Peyer's patch (tissue), 4 donors: Measurements from ENCODE around the gene CREM. TPM values are rescaled to one million over a fixed set of nuclear protein-coding genes. Genes with fewer than 3 reads are reported as not detected.

Experiments
- DNase-seq, 3 donors: peaks; one replicate each; pipeline ENCODE4 v3.0.0-alpha.2; 2017 to 2019
- H3K27ac ChIP-seq, 4 donors: fragments of 200-600 bp; sonication (generic); one replicate each; pipeline ENCODE4 v1.5.1; 2016 to 2019
- H3K27me3 ChIP-seq, 2 donors: fragments of 200-600 bp; sonication (generic); one replicate each; pipeline ENCODE4 v1.5.1; 2019
- H3K36me3 ChIP-seq, 3 donors: fragments of 200-600 bp; sonication (generic); one replicate each; pipeline ENCODE4 v1.5.1; 2016 to 2019
- H3K4me1 ChIP-seq, 4 donors: fragments of 200-600 bp; sonication (generic); one replicate each; pipeline ENCODE4 v1.5.1; 2016 to 2019
- H3K4me3 ChIP-seq, 4 donors: fragments of 200-600 bp; sonication (generic); 1 replicate in 3 of 4; 2 replicates in 1 of 4; pipeline ENCODE4 v1.5.1; 2016 to 2019; ENCODE audit warnings: mild to moderate bottlenecking in 1 of 4
- H3K9me3 ChIP-seq, 4 donors: fragments of 200-600 bp; sonication (generic); one replicate each; pipeline ENCODE4 v1.5.1; 2016 to 2019; ENCODE audit warnings: mild to moderate bottlenecking in 1 of 4
- CTCF ChIP-seq, 6 experiments: fragments of 450-650 bp in 4 of 6; fragments of 200-600 bp in 2 of 6; sonication (generic) in 1 of 6; IDR thresholded peaks; one replicate each; pipeline ENCODE4 v1.5.1; 2017 to 2019; ENCODE audit warnings: antibody characterized with exemption in 6 of 6, mild to moderate bottlenecking in 3 of 6, moderate library complexity in 1 of 6
- POLR2A ChIP-seq, 2 donors: fragments of 450-650 bp; IDR thresholded peaks; one replicate each; pipeline ENCODE4 v1.5.1; 2017; ENCODE audit warnings: antibody characterized with exemption in 2 of 2, mild to moderate bottlenecking in 2 of 2, moderate library complexity in 2 of 2
- total RNA-seq, 4 donors: library from RNA; depleted of rRNA; stranded (reverse); fragments of >200 nt; gene quantifications; one replicate each; pipeline ENCODE4 v1.1.0, GENCODE V29; 2016

The CREM gene
- total RNA-seq, 4 donors from 2014 or later, result 13.9 to 19.0 (median 16.0) TPM

- no peaks in the 10 kb centered on the region for H3K27me3 ChIP-seq
- no peak for DNase-seq
- no peak overlapping the region for H3K27ac ChIP-seq
- no peaks in the 10 kb centered on the region for H3K9me3 ChIP-seq
- H3K36me3 ChIP-seq, result no peaks in the 10 kb centered on the region
- no peaks in the 10 kb centered on the region for H3K4me1 ChIP-seq
- H3K4me3 ChIP-seq, result no peak overlapping the region
- TF ChIP-seq CTCF (IDR thresholded peaks at IDR 0.05) (no peak), POLR2A (IDR thresholded peaks at IDR 0.05) (no peak)
Observed at GRCh38 chr10:35167342-35167741, 40.7 kb downstream of the CREM start.

GRCh38 chr10:35172146-35172545 lies 45.5 kb downstream of the CREM start:
- DNase-seq, result no peak
- Histone ChIP-seq H3K27ac (no peak overlapping the region), H3K36me3 (no peaks in the 10 kb centered on the region), H3K4me1 (no peaks in the 10 kb centered on the region), H3K9me3 (no peaks in the 10 kb centered on the region), H3K27me3 (no peaks in the 10 kb centered on the region), H3K4me3 (no peak overlapping the region)
- TF ChIP-seq CTCF (IDR thresholded peaks at IDR 0.05) (no peak), POLR2A (IDR thresholded peaks at IDR 0.05) (no peak)

- H3K27me3 ChIP-seq, result no peaks in the 10 kb centered on the region
- no peaks in the 10 kb centered on the region for H3K4me1 ChIP-seq
- no peak overlapping the region for H3K4me3 ChIP-seq
- TF ChIP-seq POLR2A (IDR thresholded peaks at IDR 0.05) (no peak), CTCF (IDR thresholded peaks at IDR 0.05) (no peak)
- DNase-seq, result no peak
- no peak overlapping the region for H3K27ac ChIP-seq
- H3K9me3 ChIP-seq, result no peaks in the 10 kb centered on the region
- H3K36me3 ChIP-seq, result no peaks in the 10 kb centered on the region
Observed at GRCh38 chr10:35172574-35172973, 45.9 kb downstream of the CREM start.

GRCh38 chr10:35178331-35178730 lies 51.7 kb downstream of the CREM start:
- no peak for DNase-seq
- H3K4me3 ChIP-seq, result no peak overlapping the region
- TF ChIP-seq CTCF (IDR thresholded peaks at IDR 0.05) (no peak), POLR2A (IDR thresholded peaks at IDR 0.05) (no peak)
- H3K36me3 ChIP-seq, result no peaks in the 10 kb centered on the region
- no peaks in the 10 kb centered on the region for H3K4me1 ChIP-seq
- no peaks in the 10 kb centered on the region for H3K9me3 ChIP-seq
- no peaks in the 10 kb centered on the region for H3K27me3 ChIP-seq
- no peak overlapping the region for H3K27ac ChIP-seq

- H3K9me3 ChIP-seq, result no peaks in the 10 kb centered on the region
- DNase-seq, result no peak
- TF ChIP-seq POLR2A (IDR thresholded peaks at IDR 0.05) (no peak), CTCF (IDR thresholded peaks at IDR 0.05) (no peak)
- H3K27me3 ChIP-seq, result no peaks in the 10 kb centered on the region
- H3K4me3 ChIP-seq, result no peak overlapping the region
- H3K36me3 ChIP-seq, result no peaks in the 10 kb centered on the region
- no peaks in the 10 kb centered on the region for H3K4me1 ChIP-seq
- no peak overlapping the region for H3K27ac ChIP-seq
Observed at GRCh38 chr10:35182631-35183510, 56.2 kb downstream of the CREM start.
